Neural crest cell (in vitro differentiated cells): ENCODE results near the gene PSMA6. TPM values are rescaled to one million over a fixed set of nuclear protein-coding genes. Genes with fewer than 3 reads are reported as not detected.

Experiments
- DNase-seq: peaks from one replicate; pipeline ENCODE4 v3.0.0; 2021; ENCODE audit warnings: low read depth, mixed read lengths, low spot score
- H3K27ac Mint-ChIP-seq: one replicate; pipeline ENCODE4 v1.8.0; 2021; ENCODE audit warnings: mild to moderate bottlenecking, mixed read lengths; ENCODE audit not compliant: unreplicated experiment
- H3K27me3 Mint-ChIP-seq: 2 replicates; pipeline ENCODE4 v1.8.0; 2021; ENCODE audit warnings: low read depth, mild to moderate bottlenecking, mixed read lengths
- H3K36me3 Mint-ChIP-seq: 2 replicates; pipeline ENCODE4 v1.8.0; 2021; ENCODE audit warnings: low read depth, mild to moderate bottlenecking, mixed read lengths
- H3K4me1 Mint-ChIP-seq: 2 replicates; pipeline ENCODE4 v1.8.0; 2021; ENCODE audit warnings: mixed read lengths
- H3K4me3 Mint-ChIP-seq: one replicate; pipeline ENCODE4 v1.8.0; 2021; ENCODE audit warnings: mild to moderate bottlenecking, mixed read lengths
- H3K9me3 Mint-ChIP-seq: 2 replicates; pipeline ENCODE4 v1.8.0; 2021; ENCODE audit warnings: mixed read lengths
- total RNA-seq: library from RNA; stranded (reverse); gene quantifications from 2 replicates; pipeline ENCODE4 v1.2.1, GENCODE V29; 2021
- TF ChIP-seq, protein P1 (sequence below): fragments of 200-600 bp; sonication (generic); conservative IDR thresholded peaks from 2 replicates; pipeline ENCODE4 v1.5.0; 2021; ENCODE audit warnings: antibody characterized with exemption, mild to moderate bottlenecking

The PSMA6 gene
- total RNA-seq, 1 donor from 2014 or later = 229 TPM

DNA sequence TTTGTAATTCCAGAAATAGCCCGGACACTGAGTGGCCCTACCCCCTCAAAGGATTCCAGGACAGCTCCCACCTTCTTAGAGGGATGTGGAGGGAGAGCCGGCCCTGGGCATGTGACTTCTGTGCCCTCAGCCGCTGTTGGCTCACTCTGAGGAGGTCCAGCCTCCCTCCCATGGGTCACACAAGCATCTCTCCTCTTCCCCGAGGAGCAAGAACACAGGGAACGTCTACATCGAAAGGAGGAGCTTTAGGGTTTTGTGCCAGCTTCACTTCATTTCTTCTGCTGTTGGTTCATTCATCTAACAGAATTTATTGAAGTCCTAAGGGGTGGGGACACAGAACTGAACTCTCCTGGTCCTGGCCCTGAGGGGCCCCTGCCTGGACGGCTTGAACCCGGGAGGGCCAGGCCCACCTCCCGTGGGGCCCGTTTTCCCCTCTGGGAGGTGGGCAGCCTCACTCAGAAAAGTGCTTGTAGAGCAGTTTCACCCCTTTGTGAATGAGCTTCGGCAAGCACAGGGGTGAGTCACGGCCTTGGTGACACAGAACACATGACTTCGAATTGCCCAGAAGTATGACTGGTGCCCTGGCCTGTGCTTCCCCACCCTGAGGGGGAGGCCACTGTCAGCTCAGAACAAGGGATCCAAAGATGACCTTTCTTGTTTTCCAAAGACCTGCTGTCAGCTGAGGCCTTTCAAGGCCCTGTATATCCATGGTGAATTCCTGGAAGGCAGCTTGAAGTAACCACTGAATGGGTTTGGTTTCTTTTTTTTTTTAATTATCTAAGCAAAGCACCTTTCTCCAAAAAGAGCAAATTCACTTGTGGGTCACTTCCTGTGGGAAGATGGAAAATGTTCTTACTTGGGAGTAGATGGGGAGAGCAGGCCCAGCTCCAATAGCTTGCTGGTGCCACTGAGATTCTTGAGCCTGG, 73.2 kb downstream of the PSMA6 start:
- H3K4me3 Mint-ChIP-seq = no peak overlapping the region
- no peaks in the 10 kb centered on the region for H3K27me3 Mint-ChIP-seq
- H3K4me1 Mint-ChIP-seq = peaks cover 30% of the 10 kb centered on the region
- DNase-seq = no peak
- H3K27ac Mint-ChIP-seq = peak overlapping the region; percentile 67
- TF ChIP-seq, protein P1, sequence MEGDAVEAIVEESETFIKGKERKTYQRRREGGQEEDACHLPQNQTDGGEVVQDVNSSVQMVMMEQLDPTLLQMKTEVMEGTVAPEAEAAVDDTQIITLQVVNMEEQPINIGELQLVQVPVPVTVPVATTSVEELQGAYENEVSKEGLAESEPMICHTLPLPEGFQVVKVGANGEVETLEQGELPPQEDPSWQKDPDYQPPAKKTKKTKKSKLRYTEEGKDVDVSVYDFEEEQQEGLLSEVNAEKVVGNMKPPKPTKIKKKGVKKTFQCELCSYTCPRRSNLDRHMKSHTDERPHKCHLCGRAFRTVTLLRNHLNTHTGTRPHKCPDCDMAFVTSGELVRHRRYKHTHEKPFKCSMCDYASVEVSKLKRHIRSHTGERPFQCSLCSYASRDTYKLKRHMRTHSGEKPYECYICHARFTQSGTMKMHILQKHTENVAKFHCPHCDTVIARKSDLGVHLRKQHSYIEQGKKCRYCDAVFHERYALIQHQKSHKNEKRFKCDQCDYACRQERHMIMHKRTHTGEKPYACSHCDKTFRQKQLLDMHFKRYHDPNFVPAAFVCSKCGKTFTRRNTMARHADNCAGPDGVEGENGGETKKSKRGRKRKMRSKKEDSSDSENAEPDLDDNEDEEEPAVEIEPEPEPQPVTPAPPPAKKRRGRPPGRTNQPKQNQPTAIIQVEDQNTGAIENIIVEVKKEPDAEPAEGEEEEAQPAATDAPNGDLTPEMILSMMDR = no peak
- H3K9me3 Mint-ChIP-seq = no peaks in the 10 kb centered on the region
- no peaks in the 10 kb centered on the region for H3K36me3 Mint-ChIP-seq

GRCh38 chr14:35366056-35366451, 73.9 kb downstream of the PSMA6 start:
- Mint-ChIP-seq H3K27ac (no peak overlapping the region), H3K36me3 (no peaks in the 10 kb centered on the region), H3K4me3 (no peak overlapping the region), H3K4me1 (peaks cover 30% of the 10 kb centered on the region), H3K27me3 (no peaks in the 10 kb centered on the region), H3K9me3 (peaks cover 3% of the 10 kb centered on the region)
- DNase-seq = no peak
- TF ChIP-seq, protein P1 = no peak

GRCh38 chr14:35366521-35366976, 74.4 kb downstream of the PSMA6 start:
- no peaks in the 10 kb centered on the region for H3K27me3 Mint-ChIP-seq
- H3K4me3 Mint-ChIP-seq = no peak overlapping the region

GRCh38 chr14:35367056-35367372, 74.8 kb downstream of the PSMA6 start:
- TF ChIP-seq, protein P1 = no peak
- Mint-ChIP-seq H3K9me3 (peaks cover 6% of the 10 kb centered on the region), H3K4me3 (no peak overlapping the region), H3K4me1 (peaks cover 30% of the 10 kb centered on the region), H3K27me3 (no peaks in the 10 kb centered on the region), H3K27ac (peak overlapping the region; percentile 63), H3K36me3 (no peaks in the 10 kb centered on the region)
- DNase-seq = no peak

More at GRCh38 chr14:35366521-35366976, 74.4 kb downstream of the PSMA6 start:
- H3K27ac Mint-ChIP-seq = no peak overlapping the region
- H3K9me3 Mint-ChIP-seq = peaks cover 6% of the 10 kb centered on the region
- DNase-seq = no peak
- peaks cover 30% of the 10 kb centered on the region for H3K4me1 Mint-ChIP-seq
- no peaks in the 10 kb centered on the region for H3K36me3 Mint-ChIP-seq
- TF ChIP-seq, protein P1 = no peak

Other genes with a start within 250 kb of the PSMA6 start
- gene FAM177A1, start 246.1 kb upstream of the PSMA6 start, total RNA-seq = 27.4 and 28.0 TPM in 2 replicates
- gene PPP2R3C, start 170.4 kb upstream of the PSMA6 start, total RNA-seq = 55.4 TPM in 2 replicates
- gene PRORP, start 169.8 kb upstream of the PSMA6 start, total RNA-seq = 43.1 and 46.6 TPM in 2 replicates
- gene NFKBIA, start 112.4 kb downstream of the PSMA6 start, total RNA-seq = 30.3 and 31.2 TPM in 2 replicates
- gene INSM2, start 241.8 kb downstream of the PSMA6 start, total RNA-seq = 0.09 TPM in 1 of 2 replicates, not detected in the other